Panc1 (cell line): ENCODE results near the gene RRN3. TPM values are rescaled to one million over a fixed set of nuclear protein-coding genes. Genes with fewer than 3 reads are reported as not detected.
"Not testable (repeated sequence)": the region's sequence is repeated elsewhere in the genome, so short reads cannot be mapped to it uniquely, and the experiment has no call there.

Source experiments
- ATAC-seq: fragments of 200-7000 bp; cut with Tn5 transposase; 2 replicates; pipeline ENCODE4 v1.9.1; 2020; ENCODE audit warnings: mild to moderate bottlenecking, moderate library complexity
- BruUV-seq: library from RNA; stranded (reverse); fragments of 400-500 nt; replicated peaks from 2 replicates; lab custom pipeline; 2021; lab: Mats Ljungman, UMichigan
- CTCF ChIA-PET: fragments of 300-600 bp; sonication (Branson Sonifier 250); formaldehyde crosslinking; loops from one replicate; lab custom pipeline; 2022; ENCODE audit warnings: antibody characterized with exemption; lab: Charles Lee
- POLR2A ChIA-PET: fragments of 300-600 bp; sonication (Branson Sonifier 250); formaldehyde crosslinking; loops from one replicate; lab custom pipeline; 2022; ENCODE audit warnings: antibody characterized with exemption; lab: Charles Lee
- DNase-seq: peaks from one replicate; pipeline ENCODE4 v3.0.0-alpha.2; 2010; ENCODE audit warnings: low read depth, low spot score
- H3K27ac ChIP-seq: 2 replicates; pipeline ENCODE4 v1.5.1; 2011; ENCODE audit warnings: mild to moderate bottlenecking, low read length, inconsistent platforms
- H3K27me3 ChIP-seq: fragments of 200-500 bp; sonication (Bioruptor generic); 2 replicates; pipeline ENCODE4 v1.6.0; 2014; ENCODE audit warnings: low read length, inconsistent platforms; ENCODE audit not compliant: control insufficient read depth, insufficient read depth
- H3K36me3 ChIP-seq: fragments of 200-500 bp; sonication (Bioruptor generic); 2 replicates; pipeline ENCODE4 v1.5.1; 2014; ENCODE audit warnings: inconsistent platforms, mild to moderate bottlenecking, low read length, moderate library complexity; ENCODE audit not compliant: control insufficient read depth, insufficient read depth
- H3K4me1 ChIP-seq: 2 replicates; pipeline ENCODE4 v1.5.1; 2011; ENCODE audit warnings: inconsistent platforms, mild to moderate bottlenecking, low read length, moderate library complexity; ENCODE audit not compliant: control insufficient read depth, insufficient read depth
- H3K4me3 ChIP-seq, 2 experiments: 2 replicates each; pipeline ENCODE4 v1.5.1; 2011 to 2012; ENCODE audit warnings: low read depth in 2 of 2, low read length in 2 of 2, mild to moderate bottlenecking in 2 of 2, inconsistent platforms in 1 of 2, moderate library complexity in 1 of 2
- H3K9me3 ChIP-seq: fragments of 200-500 bp; sonication (Bioruptor generic); 2 replicates; pipeline ENCODE4 v1.5.1; 2014; ENCODE audit warnings: low read depth, mild to moderate bottlenecking, inconsistent platforms, low read length, moderate library complexity; ENCODE audit not compliant: control insufficient read depth, insufficient read depth
- POLR2AphosphoS5 ChIP-seq: IDR thresholded peaks from 2 replicates; pipeline ENCODE4 v1.6.1; 2012; ENCODE audit warnings: mild to moderate bottlenecking, low read depth, low read length, moderate library complexity
- SIN3A ChIP-seq: IDR thresholded peaks from 2 replicates; pipeline ENCODE4 v1.6.1; 2012; ENCODE audit warnings: low read depth, mild to moderate bottlenecking, low read length, moderate library complexity, borderline replicate concordance; ENCODE audit not compliant: insufficient read depth
- TCF7L2 ChIP-seq: IDR thresholded peaks from 2 replicates; pipeline ENCODE4 v1.6.1; 2011; ENCODE audit warnings: mild to moderate bottlenecking, low read depth, low read length, inconsistent platforms
- in situ Hi-C: cut with HindIII; loops from 2 replicates; pipeline ENCODE4 v1.10.0; 2016; ENCODE audit warnings: low sequenced_read_pairs, low pct_unique_long_range_greater_than_20kb
- intact Hi-C: fragments of 100-400 bp; cut with micrococcal nuclease; formaldehyde crosslinking; loops from one replicate; pipeline ENCODE4 v1.10.0; 2022; ENCODE audit not compliant: unreplicated experiment
- total RNA-seq: library from RNA; stranded (reverse); gene quantifications from one replicate; pipeline ENCODE4 v1.2.1, GENCODE V29; 2021; ENCODE audit not compliant: unreplicated experiment
- TF ChIP-seq, protein P1 (sequence below): fragments of 450-650 bp; IDR thresholded peaks from 2 replicates; pipeline ENCODE4 v1.5.1; 2017; ENCODE audit warnings: mild to moderate bottlenecking
- TF ChIP-seq, protein P2 (sequence below), 2 experiments: IDR thresholded peaks; 2 replicates each; pipeline ENCODE4 v1.6.1; 2011 to 2012; ENCODE audit warnings: low read depth in 2 of 2, control low read depth in 1 of 2, low read length in 1 of 2, mild to moderate bottlenecking in 1 of 2, moderate library complexity in 1 of 2; ENCODE audit not compliant: insufficient read depth in 1 of 2

RRN3 gene
- total RNA-seq, 1 experiment from 2014 or later: 66.0 TPM

DNA sequence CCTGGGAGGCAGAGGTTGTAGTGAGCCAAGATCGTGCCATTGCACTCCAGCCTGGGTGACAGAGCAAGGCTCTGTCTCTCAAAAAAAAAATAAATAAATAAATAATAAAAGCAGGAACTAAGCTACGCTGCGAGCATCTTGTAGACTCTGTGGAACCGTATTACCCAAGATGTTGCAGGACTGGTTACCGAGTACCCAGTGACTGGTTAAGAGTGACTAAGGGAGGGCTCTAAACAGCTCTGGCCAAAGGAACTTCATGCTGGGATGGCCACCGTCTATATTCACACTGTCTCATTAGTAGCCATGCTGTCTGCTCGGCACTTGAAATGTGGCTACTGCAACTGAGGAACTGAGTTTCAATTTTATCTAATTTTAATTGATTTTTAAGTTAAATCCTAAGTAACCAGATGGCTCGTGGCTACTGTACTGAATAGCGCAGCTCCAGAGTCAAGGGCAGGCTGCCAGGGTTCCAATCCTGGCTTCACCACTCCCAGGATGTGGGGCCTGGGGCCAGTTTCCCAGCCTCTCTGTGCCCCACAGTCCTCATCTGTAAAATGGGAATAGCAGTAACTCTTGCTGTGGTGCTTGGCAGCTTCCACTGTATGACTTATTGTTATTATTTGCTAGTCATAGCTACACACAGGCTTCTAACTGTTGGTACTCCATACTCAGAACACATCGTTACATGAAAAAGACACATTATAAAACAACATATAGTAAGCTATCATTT, 41.2 kb downstream of the RRN3 start:
- no TSS peak for BruUV-seq
- intact Hi-C loops: no loop called here
- ChIA-PET CTCF (no interaction called here), POLR2A (no interaction called here)
- Histone ChIP-seq H3K4me1 (peaks cover 15% of the 10 kb centered on the region; the same call in 1 of the 2 replicates), H3K27ac (no peak overlapping the region), H3K36me3 (no peaks in the 10 kb centered on the region; the same call in 1 of the 2 replicates), H3K4me3 (no peak overlapping the region), H3K27me3 (no peaks in the 10 kb centered on the region), H3K9me3 (no peaks in the 10 kb centered on the region)
- DNase-seq (no peak), ATAC-seq (no peak)
- no peak for TF ChIP-seq POLR2AphosphoS5
- no peak for TF ChIP-seq TCF7L2
- TF ChIP-seq, protein P1, sequence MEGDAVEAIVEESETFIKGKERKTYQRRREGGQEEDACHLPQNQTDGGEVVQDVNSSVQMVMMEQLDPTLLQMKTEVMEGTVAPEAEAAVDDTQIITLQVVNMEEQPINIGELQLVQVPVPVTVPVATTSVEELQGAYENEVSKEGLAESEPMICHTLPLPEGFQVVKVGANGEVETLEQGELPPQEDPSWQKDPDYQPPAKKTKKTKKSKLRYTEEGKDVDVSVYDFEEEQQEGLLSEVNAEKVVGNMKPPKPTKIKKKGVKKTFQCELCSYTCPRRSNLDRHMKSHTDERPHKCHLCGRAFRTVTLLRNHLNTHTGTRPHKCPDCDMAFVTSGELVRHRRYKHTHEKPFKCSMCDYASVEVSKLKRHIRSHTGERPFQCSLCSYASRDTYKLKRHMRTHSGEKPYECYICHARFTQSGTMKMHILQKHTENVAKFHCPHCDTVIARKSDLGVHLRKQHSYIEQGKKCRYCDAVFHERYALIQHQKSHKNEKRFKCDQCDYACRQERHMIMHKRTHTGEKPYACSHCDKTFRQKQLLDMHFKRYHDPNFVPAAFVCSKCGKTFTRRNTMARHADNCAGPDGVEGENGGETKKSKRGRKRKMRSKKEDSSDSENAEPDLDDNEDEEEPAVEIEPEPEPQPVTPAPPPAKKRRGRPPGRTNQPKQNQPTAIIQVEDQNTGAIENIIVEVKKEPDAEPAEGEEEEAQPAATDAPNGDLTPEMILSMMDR: no peak
- TF ChIP-seq, protein P2, sequence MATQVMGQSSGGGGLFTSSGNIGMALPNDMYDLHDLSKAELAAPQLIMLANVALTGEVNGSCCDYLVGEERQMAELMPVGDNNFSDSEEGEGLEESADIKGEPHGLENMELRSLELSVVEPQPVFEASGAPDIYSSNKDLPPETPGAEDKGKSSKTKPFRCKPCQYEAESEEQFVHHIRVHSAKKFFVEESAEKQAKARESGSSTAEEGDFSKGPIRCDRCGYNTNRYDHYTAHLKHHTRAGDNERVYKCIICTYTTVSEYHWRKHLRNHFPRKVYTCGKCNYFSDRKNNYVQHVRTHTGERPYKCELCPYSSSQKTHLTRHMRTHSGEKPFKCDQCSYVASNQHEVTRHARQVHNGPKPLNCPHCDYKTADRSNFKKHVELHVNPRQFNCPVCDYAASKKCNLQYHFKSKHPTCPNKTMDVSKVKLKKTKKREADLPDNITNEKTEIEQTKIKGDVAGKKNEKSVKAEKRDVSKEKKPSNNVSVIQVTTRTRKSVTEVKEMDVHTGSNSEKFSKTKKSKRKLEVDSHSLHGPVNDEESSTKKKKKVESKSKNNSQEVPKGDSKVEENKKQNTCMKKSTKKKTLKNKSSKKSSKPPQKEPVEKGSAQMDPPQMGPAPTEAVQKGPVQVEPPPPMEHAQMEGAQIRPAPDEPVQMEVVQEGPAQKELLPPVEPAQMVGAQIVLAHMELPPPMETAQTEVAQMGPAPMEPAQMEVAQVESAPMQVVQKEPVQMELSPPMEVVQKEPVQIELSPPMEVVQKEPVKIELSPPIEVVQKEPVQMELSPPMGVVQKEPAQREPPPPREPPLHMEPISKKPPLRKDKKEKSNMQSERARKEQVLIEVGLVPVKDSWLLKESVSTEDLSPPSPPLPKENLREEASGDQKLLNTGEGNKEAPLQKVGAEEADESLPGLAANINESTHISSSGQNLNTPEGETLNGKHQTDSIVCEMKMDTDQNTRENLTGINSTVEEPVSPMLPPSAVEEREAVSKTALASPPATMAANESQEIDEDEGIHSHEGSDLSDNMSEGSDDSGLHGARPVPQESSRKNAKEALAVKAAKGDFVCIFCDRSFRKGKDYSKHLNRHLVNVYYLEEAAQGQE (IDR thresholded peaks at IDR 0.05; ENCODE audit: insufficient read depth in 1 of 2, low read depth in 2 of 2, low read length in 1 of 2): no peak
- TF ChIP-seq SIN3A: no peak
- in situ Hi-C loops: no loop called here

DNA sequence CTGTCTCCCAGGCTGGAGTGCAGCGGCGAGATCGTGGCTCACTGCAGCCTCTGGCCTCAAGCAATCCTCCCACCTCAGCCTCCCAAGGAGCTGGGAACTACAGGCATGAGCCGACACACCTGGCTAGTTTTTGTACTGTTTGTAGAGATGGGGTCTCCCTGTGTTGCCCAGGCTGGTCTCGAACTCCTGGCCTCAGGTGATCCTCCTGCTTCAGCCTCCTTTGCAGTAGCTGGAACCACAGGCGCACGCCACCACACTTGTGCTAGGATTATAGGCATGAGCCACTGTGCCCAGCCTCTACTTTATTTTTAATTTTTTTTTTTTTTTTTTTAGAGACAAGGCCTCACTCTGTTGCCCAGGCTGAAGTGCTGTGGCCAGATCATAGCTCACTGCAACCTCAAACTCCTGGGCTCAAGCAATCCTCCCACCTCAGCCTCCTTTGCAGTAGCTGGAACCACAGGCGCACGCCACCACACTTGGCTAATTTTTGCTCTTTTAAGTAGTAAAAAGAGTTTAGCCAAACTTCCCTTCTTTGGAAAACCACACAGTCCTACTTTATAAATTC, 42.6 kb downstream of the RRN3 start:
- CTCF ChIA-PET: no interaction called here
- TF ChIP-seq, protein P1: no peak
- no peak for TF ChIP-seq TCF7L2
- no peak for TF ChIP-seq POLR2AphosphoS5
- TF ChIP-seq, protein P2 (IDR thresholded peaks at IDR 0.05; ENCODE audit: insufficient read depth in 1 of 2, low read depth in 2 of 2, low read length in 1 of 2): no peak
- no peak for TF ChIP-seq SIN3A
- POLR2A ChIA-PET: interaction anchor here (0.6 kb wide), 1 partner anchor 22 kb away, joined by 3 read pairs; no protein-coding TSS in a partner anchor
- H3K36me3 ChIP-seq: no peaks in the 10 kb centered on the region; the same call in 1 of the 2 replicates
- intact Hi-C loops (no loop called here), in situ Hi-C loops (no loop called here)
- H3K27me3 ChIP-seq: no peaks in the 10 kb centered on the region
- DNase-seq (no peak), ATAC-seq (no peak)
- no peaks in the 10 kb centered on the region for H3K9me3 ChIP-seq
- H3K27ac ChIP-seq: no peak overlapping the region
- no peak overlapping the region for H3K4me3 ChIP-seq
- H3K4me1 ChIP-seq: peaks cover 11% of the 10 kb centered on the region; the same call in 1 of the 2 replicates
- no TSS peak for BruUV-seq

DNA sequence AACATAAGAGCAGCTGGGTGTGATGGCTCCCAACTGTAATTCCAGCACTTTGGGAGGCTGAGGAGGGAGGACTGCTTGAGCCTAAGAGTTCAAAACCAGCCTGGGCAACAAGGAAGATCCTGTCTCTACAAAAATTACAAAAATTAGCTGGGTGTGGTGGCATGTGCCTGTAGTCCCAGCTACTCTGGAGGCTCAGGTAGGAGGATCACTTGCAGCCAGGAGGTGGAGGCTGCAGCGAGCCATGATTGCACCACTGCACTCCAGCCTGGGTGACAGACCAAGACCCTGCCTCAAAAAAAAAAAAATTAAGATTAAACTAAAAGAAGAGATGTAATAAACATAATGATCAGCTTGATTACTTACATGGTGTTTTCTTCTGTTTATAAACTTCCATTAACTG, 43.6 kb downstream of the RRN3 start:
- H3K27ac ChIP-seq, ATAC-seq, BruUV-seq, H3K27me3 ChIP-seq, in situ Hi-C loops, H3K4me3 ChIP-seq, CTCF ChIA-PET, POLR2A ChIA-PET, H3K36me3 ChIP-seq, intact Hi-C loops, H3K9me3 ChIP-seq, DNase-seq: not testable (repeated sequence)
- peaks cover 10% of the 10 kb centered on the region; the same call in 1 of the 2 replicates for H3K4me1 ChIP-seq
